Heart left ventricle (tissue), 16 donors: ENCODE results near the gene SUGCT. TPM values are rescaled to one million over a fixed set of nuclear protein-coding genes. Genes with fewer than 3 reads are reported as not detected.

ENCODE experiments used
- ATAC-seq, 4 donors: fragments of 200-7000 bp; cut with Tn5 transposase; one replicate each; pipeline ENCODE4 v1.9.1; 2020 to 2022; ENCODE audit warnings: moderate library complexity in 4 of 4, mild to moderate bottlenecking in 3 of 4, moderate number of reproducible peaks in 1 of 4
- DNase-seq, 5 donors: peaks; one replicate each; pipeline ENCODE4 v3.0.0-alpha.2; 2020
- H3K27ac ChIP-seq, 12 donors: fragments of 200-600 bp; sonication (generic) in 4 of 12; one replicate each; pipeline versions ENCODE4 v1.5.0 to v1.8.0; 2016 to 2022; ENCODE audit warnings: mild to moderate bottlenecking in 2 of 12
- H3K27me3 ChIP-seq, 9 donors: fragments of 200-600 bp; sonication (generic) in 2 of 9; one replicate each; pipeline versions ENCODE4 v1.5.1 to v1.8.0; 2016 to 2022; ENCODE audit warnings: mild to moderate bottlenecking in 3 of 9
- H3K36me3 ChIP-seq, 9 donors: fragments of 200-600 bp; sonication (generic) in 2 of 9; one replicate each; pipeline versions ENCODE4 v1.5.0 to v1.8.0; 2018 to 2022; ENCODE audit warnings: mild to moderate bottlenecking in 2 of 9
- H3K4me1 ChIP-seq, 12 donors: fragments of 200-600 bp; sonication (generic) in 4 of 12; one replicate each; pipeline versions ENCODE4 v1.5.0 to v1.8.0; 2016 to 2022; ENCODE audit warnings: mild to moderate bottlenecking in 3 of 12
- H3K4me3 ChIP-seq, 12 donors: fragments of 200-600 bp; sonication (generic) in 4 of 12; one replicate each; pipeline versions ENCODE4 v1.5.0 to v1.8.0; 2017 to 2022; ENCODE audit warnings: mild to moderate bottlenecking in 9 of 12, moderate library complexity in 4 of 12
- H3K9me3 ChIP-seq, 12 donors: fragments of 200-600 bp; sonication (generic) in 4 of 12; one replicate each; pipeline versions ENCODE4 v1.5.0 to v1.8.0; 2016 to 2022; ENCODE audit warnings: mild to moderate bottlenecking in 1 of 12
- CTCF ChIP-seq, 12 donors: fragments of 200-600 bp; sonication (generic) in 4 of 12; IDR thresholded peaks; one replicate each; pipeline versions ENCODE4 v1.5.0 to v1.8.0; 2018 to 2022; ENCODE audit warnings: antibody characterized with exemption in 12 of 12, mild to moderate bottlenecking in 5 of 12
- POLR2A ChIP-seq, 2 donors: fragments of 450-650 bp; IDR thresholded peaks; one replicate each; pipeline ENCODE4 v1.6.1; 2017; ENCODE audit warnings: antibody characterized with exemption in 2 of 2, mild to moderate bottlenecking in 2 of 2, moderate library complexity in 2 of 2
- WGBS, 4 donors: extraction: QIAGEN DNeasy Blood & Tissue Kit in 2 of 4; methylation state at CpG; one replicate each; pipeline versions ENCODE4 v1.1.5 to v1.1.7; 2013 to 2018; 5-methylcytosine and 5-hydroxymethylcytosine counted together
- intact Hi-C, 10 donors: fragments of 100-400 bp; cut with DNase I; formaldehyde crosslinking; loops; one replicate each; pipeline versions ENCODE4 v1.11.1 to v1.14.2; 2022
- polyA plus RNA-seq, 2 donors: library from polyadenylated mRNA; stranded (reverse); fragments of 200-250 nt; gene quantifications; one replicate each; pipeline ENCODE4 v1.2.3, GENCODE V29; 2013
- total RNA-seq, 9 donors: library from RNA; depleted of rRNA in 2 of 9; stranded (reverse); fragments of >200 nt in 2 of 9; fragmentation: NEBNext Ultra II Directional in 3 of 9; extraction: Animal tissue kit (Norgen Biotek cat#: 25700) in 3 of 9; gene quantifications; one replicate each; pipeline versions ENCODE4 v1.1.0 to v1.2.4, GENCODE V29; 2016 to 2023
- donor health status: ischemic (EF 13 %, LVEDD 7.1; RV severe dilation, severe dysfunction).
- donor health status: healthy with polysubstance abuse.
- donor health status: DM: no; HTN: yes; CAD: no.
- donor health status: DM: no; HTN: no; CAD: no.
- donor health status: ischemic (EF 25% LVEDD 6.9; RV normal size, moderate dysfunction).
- donor health status: ischemic (EF 25% LVEDD 5.7; RV mildly dilated, moderate dysfunction).
- donor health status: healthy.
- donor health status: DM: yes; HTN: yes; CAD: no.
- donor health status: ischemic (EF 35%, LVEDD 5.7; RV mildly dilated, moderate dysfunction).
- donor health status: nonischemic (EF 11% LVEDD 7.7; RV severe dilation, severe dysfunction).
- donor health status: DM: yes; HTN: yes; CAD: no.
- donor health status: PGD.
- donor health status: ischemic (EF 29% LVEDD 5.4; RV normal size, mild dysfunction).
- donor health status: nonischemic (EF 23%, LVEDD 6.1; RV moderate dilation, normal function).

SUGCT gene
- total and polyA plus RNA-seq, 11 donors: 1.4 to 7.6 (median 4.4) TPM

- ATAC-seq: no peak
Observed at GRCh38 chr7:40315277-40315676, 180.5 kb downstream of the SUGCT start.

DNA sequence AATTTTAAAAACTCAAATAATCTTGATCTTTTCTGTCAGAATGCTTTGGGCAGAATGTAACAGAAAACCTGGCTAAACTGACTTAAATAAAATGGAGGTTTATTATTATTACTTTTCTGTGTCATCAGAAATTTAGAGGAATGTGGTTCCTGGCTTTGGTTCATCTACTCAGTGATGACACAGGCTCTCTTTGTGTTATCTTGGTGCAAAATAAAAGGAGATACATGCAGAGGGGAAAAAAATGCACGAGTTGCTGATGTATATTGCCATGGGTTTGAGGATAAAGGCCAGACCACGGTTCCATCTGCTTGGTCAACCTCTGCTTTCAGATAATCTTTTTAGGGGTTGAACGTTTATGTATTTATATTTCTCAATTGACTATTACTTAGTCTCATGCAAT, 181.4 kb downstream of the SUGCT start:
- Histone ChIP-seq H3K36me3 (no peaks in the 10 kb centered on the region), H3K27ac (no peak overlapping the region), H3K27me3 (no peaks in the 10 kb centered on the region), H3K4me3 (no peak overlapping the region), H3K9me3 (no peaks in the 10 kb centered on the region), H3K4me1 (no peaks in the 10 kb centered on the region)
- ATAC-seq (no peak), DNase-seq (no peak)
- intact Hi-C loops: no loop called here
- TF ChIP-seq CTCF (IDR thresholded peaks at IDR 0.05) (no peak), POLR2A (IDR thresholded peaks at IDR 0.05) (no peak)
- WGBS, 4 donors: 65 to 76% (median 71%) methylated on average over 3 of the region's 3 CpGs

More at GRCh38 chr7:40315277-40315676, 180.5 kb downstream of the SUGCT start:
- no peaks in the 10 kb centered on the region for H3K9me3 ChIP-seq
- TF ChIP-seq POLR2A (IDR thresholded peaks at IDR 0.05) (no peak), CTCF (IDR thresholded peaks at IDR 0.05) (no peak)
- WGBS, 4 donors: 89 to 95% (median 91%) methylated on average over 2 of the region's 2 CpGs
- H3K27me3 ChIP-seq: no peaks in the 10 kb centered on the region
- no peak for DNase-seq
- H3K27ac ChIP-seq: no peak overlapping the region
- H3K4me1 ChIP-seq: no peaks in the 10 kb centered on the region
- no peak overlapping the region for H3K4me3 ChIP-seq
- intact Hi-C loops: no loop called here
- no peaks in the 10 kb centered on the region for H3K36me3 ChIP-seq

- no peaks in the 10 kb centered on the region for H3K9me3 ChIP-seq
- intact Hi-C loops: loop anchor here in 6 of 10 donors (5.0 to 10.0 kb wide), 6 partner anchors 277 to 1390 kb away; no protein-coding TSS in a partner anchor
- DNase-seq (no peak), ATAC-seq (no peak)
- H3K36me3 ChIP-seq: no peaks in the 10 kb centered on the region
- no peak overlapping the region for H3K27ac ChIP-seq
- no peaks in the 10 kb centered on the region for H3K27me3 ChIP-seq
- H3K4me3 ChIP-seq: no peak overlapping the region
- TF ChIP-seq CTCF (IDR thresholded peaks at IDR 0.05) (no peak), POLR2A (IDR thresholded peaks at IDR 0.05) (no peak)
- H3K4me1 ChIP-seq: peaks cover 0 to 3% (median 0%) of the 10 kb centered on the region in 12 donors
Observed at GRCh38 chr7:40324914-40325313, 190.1 kb downstream of the SUGCT start.

DNA sequence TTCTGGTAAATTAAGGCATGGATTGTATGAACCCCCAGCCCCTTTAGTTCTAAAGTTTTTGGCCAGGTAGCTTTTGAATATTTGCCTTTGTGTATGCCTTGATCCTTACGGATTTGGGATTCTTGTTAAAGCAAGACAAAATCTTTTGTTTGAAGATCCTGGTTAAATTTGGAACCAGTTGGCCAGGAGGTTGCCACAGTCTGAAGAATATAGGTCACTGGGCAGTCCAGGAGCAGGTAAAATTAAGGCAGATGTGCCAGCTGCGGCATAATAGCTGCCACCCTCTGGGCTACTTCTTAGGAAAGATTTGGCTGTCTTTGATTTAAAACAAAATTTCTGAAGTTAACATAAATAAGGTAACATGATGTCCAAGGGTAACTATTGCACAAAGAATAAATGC, 192.3 kb downstream of the SUGCT start:
- TF ChIP-seq CTCF (IDR thresholded peaks at IDR 0.05) (no peak), POLR2A (IDR thresholded peaks at IDR 0.05) (no peak)
- intact Hi-C loops: loop anchor here in 7 of 10 donors (2.0 to 10.0 kb wide), 7 partner anchors 275 to 1388 kb away; no protein-coding TSS in a partner anchor
- Histone ChIP-seq H3K4me1 (peaks cover 0 to 4% (median 0%) of the 10 kb centered on the region in 12 donors), H3K4me3 (no peak overlapping the region), H3K27ac (no peak overlapping the region), H3K9me3 (no peaks in the 10 kb centered on the region), H3K27me3 (no peaks in the 10 kb centered on the region), H3K36me3 (no peaks in the 10 kb centered on the region)
- DNase-seq: no peak
- no peak for ATAC-seq
- WGBS, 4 donors: 92 to 95% (median 94%) methylated on average over 2 of the region's 2 CpGs
